Hepatocyte (in vitro differentiated cells): ENCODE results near the gene TMEM175.

Experiments used
- EZH2 ChIP-seq: fragments of 200-600 bp; sonication (generic); IDR thresholded peaks from 2 replicates; pipeline ENCODE4 v1.6.1; 2016; ENCODE audit warnings: antibody characterized with exemption, mild to moderate bottlenecking, borderline replicate concordance
- TF ChIP-seq, protein P1 (sequence below): fragments of 200-600 bp; sonication (generic); IDR thresholded peaks from 2 replicates; pipeline ENCODE4 v1.5.1; 2016; ENCODE audit warnings: antibody characterized with exemption, mild to moderate bottlenecking; ENCODE audit not compliant: poor library complexity

DNA sequence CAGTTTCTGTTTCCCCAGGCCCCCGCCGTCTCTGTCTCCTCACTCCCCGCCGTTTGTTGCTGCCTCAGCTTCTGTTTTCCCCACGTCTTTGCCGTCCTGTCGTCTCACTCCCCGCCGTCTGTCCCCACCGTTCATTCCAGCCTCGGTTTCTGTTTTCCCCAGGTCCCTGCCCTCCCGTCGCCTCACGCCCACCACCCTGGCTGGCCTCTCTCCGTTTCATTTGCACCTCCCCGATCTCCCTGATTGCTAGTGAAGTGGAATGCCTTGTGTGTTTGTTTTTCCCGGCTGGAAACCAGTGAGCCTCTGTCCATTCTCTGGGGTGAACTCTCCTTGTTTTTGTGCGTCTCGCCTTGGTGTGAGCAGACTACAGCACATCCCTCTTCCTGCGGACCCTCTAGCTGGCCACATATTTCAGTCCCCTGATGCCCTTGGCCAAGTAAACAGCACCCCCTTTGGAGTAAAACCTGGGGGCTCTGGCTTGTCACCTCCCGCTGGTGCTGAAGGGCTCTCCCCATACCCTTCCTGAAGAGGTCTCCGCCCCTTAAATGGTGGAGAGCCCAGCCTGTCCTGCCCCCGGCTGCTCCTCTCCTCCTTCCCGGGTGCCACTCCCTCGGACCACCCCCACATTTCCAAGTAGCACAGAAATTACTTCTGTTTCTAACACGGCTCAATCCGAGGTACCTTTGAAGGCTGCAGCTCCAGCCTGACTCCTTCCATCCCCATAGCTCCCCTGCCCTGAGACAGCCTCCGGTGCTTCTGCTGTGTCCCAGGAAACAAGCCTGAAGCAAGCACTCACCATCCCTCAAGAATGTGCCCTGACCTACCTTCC is 13.2 kb downstream of the TMEM175 start:
- TF ChIP-seq, protein P1, sequence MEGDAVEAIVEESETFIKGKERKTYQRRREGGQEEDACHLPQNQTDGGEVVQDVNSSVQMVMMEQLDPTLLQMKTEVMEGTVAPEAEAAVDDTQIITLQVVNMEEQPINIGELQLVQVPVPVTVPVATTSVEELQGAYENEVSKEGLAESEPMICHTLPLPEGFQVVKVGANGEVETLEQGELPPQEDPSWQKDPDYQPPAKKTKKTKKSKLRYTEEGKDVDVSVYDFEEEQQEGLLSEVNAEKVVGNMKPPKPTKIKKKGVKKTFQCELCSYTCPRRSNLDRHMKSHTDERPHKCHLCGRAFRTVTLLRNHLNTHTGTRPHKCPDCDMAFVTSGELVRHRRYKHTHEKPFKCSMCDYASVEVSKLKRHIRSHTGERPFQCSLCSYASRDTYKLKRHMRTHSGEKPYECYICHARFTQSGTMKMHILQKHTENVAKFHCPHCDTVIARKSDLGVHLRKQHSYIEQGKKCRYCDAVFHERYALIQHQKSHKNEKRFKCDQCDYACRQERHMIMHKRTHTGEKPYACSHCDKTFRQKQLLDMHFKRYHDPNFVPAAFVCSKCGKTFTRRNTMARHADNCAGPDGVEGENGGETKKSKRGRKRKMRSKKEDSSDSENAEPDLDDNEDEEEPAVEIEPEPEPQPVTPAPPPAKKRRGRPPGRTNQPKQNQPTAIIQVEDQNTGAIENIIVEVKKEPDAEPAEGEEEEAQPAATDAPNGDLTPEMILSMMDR, result no peak
- TF ChIP-seq EZH2, result no peak
